Measurements from ENCODE around the gene TWNK.

The TWNK gene

GRCh38 chr10:100979791-100980272, 7.5 kb upstream of the TWNK start:
- TF ChIP-seq CTCF (IDR thresholded peaks at IDR 0.05; ENCODE audit: low read depth, low read length): no peak
- no peak for DNase-seq (ENCODE audit: low read depth, low spot score)
- H3K4me3 ChIP-seq (ENCODE audit: low read depth, low read length): no peak overlapping the region
- in situ Hi-C loops (cut with HindIII; ENCODE audit: low sequenced_read_pairs): no loop called here

- no peak overlapping the region for H3K4me3 ChIP-seq (ENCODE audit: low read depth, low read length)
- in situ Hi-C loops (cut with HindIII; ENCODE audit: low sequenced_read_pairs): no loop called here
- no peak for TF ChIP-seq CTCF (IDR thresholded peaks at IDR 0.05; ENCODE audit: low read depth, low read length)
- no peak for DNase-seq (ENCODE audit: low read depth, low spot score)
These were observed 7.0 kb upstream of the TWNK start for GRCh38 chr10:100980311-100980710.

- in situ Hi-C loops (cut with HindIII; ENCODE audit: low sequenced_read_pairs): no loop called here
- no peak for TF ChIP-seq CTCF (IDR thresholded peaks at IDR 0.05; ENCODE audit: low read depth, low read length)
- no peak overlapping the region for H3K4me3 ChIP-seq (ENCODE audit: low read depth, low read length)
- no peak for DNase-seq (ENCODE audit: low read depth, low spot score)
These were observed 6.6 kb upstream of the TWNK start for GRCh38 chr10:100980711-100981110.

GRCh38 chr10:100981178-100981772, 6.1 kb upstream of the TWNK start:
- no peak for TF ChIP-seq CTCF (IDR thresholded peaks at IDR 0.05; ENCODE audit: low read depth, low read length)
- no peak for DNase-seq (ENCODE audit: low read depth, low spot score)
- in situ Hi-C loops (cut with HindIII; ENCODE audit: low sequenced_read_pairs): no loop called here
- no peak overlapping the region for H3K4me3 ChIP-seq (ENCODE audit: low read depth, low read length)

GRCh38 chr10:100982916-100983830, 4.2 kb upstream of the TWNK start:
- no peak for TF ChIP-seq CTCF (IDR thresholded peaks at IDR 0.05; ENCODE audit: low read depth, low read length)
- DNase-seq (ENCODE audit: low read depth, low spot score): no peak
- in situ Hi-C loops (cut with HindIII; ENCODE audit: low sequenced_read_pairs): no loop called here
- no peak overlapping the region for H3K4me3 ChIP-seq (ENCODE audit: low read depth, low read length)

GRCh38 chr10:100983868-100984671, 3.3 kb upstream of the TWNK start:
- no peak overlapping the region for H3K4me3 ChIP-seq (ENCODE audit: low read depth, low read length)
- no peak for DNase-seq (ENCODE audit: low read depth, low spot score)
- no peak for TF ChIP-seq CTCF (IDR thresholded peaks at IDR 0.05; ENCODE audit: low read depth, low read length)
- in situ Hi-C loops (cut with HindIII; ENCODE audit: low sequenced_read_pairs): no loop called here

Data from astrocyte of the spinal cord (primary cell).